NCI-H1417 treated with DMSO at 0.1 percent for 48 hours (cell line): ENCODE measurements around the gene BPTF.
"Not testable (repeated sequence)": the region's sequence is repeated elsewhere in the genome, so short reads cannot be mapped to it uniquely, and the experiment has no call there.

Experiments
- DNase-seq: peaks from one replicate; lab custom pipeline; 2025; lab: John Stamatoyannopoulos, UW

Gene BPTF

GRCh38 chr17:67834634-67835033, 9.3 kb downstream of the BPTF start:
- no peak for DNase-seq

- no peak for DNase-seq
Observed at GRCh38 chr17:67836205-67836987, 11.1 kb downstream of the BPTF start.

GRCh38 chr17:67837965-67838364, 12.7 kb downstream of the BPTF start:
- no peak for DNase-seq

- DNase-seq, result no peak
Observed at GRCh38 chr17:67838538-67838937, 13.2 kb downstream of the BPTF start.

GRCh38 chr17:67841992-67842391, 16.7 kb downstream of the BPTF start:
- no peak for DNase-seq

- no peak for DNase-seq
Observed at GRCh38 chr17:67842648-67843047, 17.3 kb downstream of the BPTF start.

- no peak for DNase-seq
Observed at GRCh38 chr17:67845374-67845773, 20.1 kb downstream of the BPTF start.

- not testable (repeated sequence) for DNase-seq
Observed at GRCh38 chr17:67848189-67848588, 22.9 kb downstream of the BPTF start.

- not testable (repeated sequence) for DNase-seq
Observed at GRCh38 chr17:67848846-67849245, 23.5 kb downstream of the BPTF start.

GRCh38 chr17:67850991-67851631, 25.8 kb downstream of the BPTF start:
- no peak for DNase-seq

- DNase-seq, result no peak
Observed at GRCh38 chr17:67853703-67854102, 28.4 kb downstream of the BPTF start.

GRCh38 chr17:67854378-67854777, 29.1 kb downstream of the BPTF start:
- no peak for DNase-seq

GRCh38 chr17:67855504-67856324, 30.4 kb downstream of the BPTF start:
- no peak for DNase-seq

GRCh38 chr17:67856402-67856801, 31.1 kb downstream of the BPTF start:
- DNase-seq, result not testable (repeated sequence)

- no peak for DNase-seq
Observed at GRCh38 chr17:67862614-67863217, 37.4 kb downstream of the BPTF start.

GRCh38 chr17:67863624-67864247, 38.4 kb downstream of the BPTF start:
- DNase-seq, result no peak

GRCh38 chr17:67865438-67865837, 40.1 kb downstream of the BPTF start:
- no peak for DNase-seq

GRCh38 chr17:67867591-67867990, 42.3 kb downstream of the BPTF start:
- DNase-seq, result no peak

- DNase-seq, result no peak
Observed at GRCh38 chr17:67868176-67868575, 42.9 kb downstream of the BPTF start.

- no peak for DNase-seq
Observed at GRCh38 chr17:67879662-67880061, 54.4 kb downstream of the BPTF start.

GRCh38 chr17:67881083-67881482, 55.8 kb downstream of the BPTF start:
- no peak for DNase-seq

GRCh38 chr17:67884741-67885140, 59.4 kb downstream of the BPTF start:
- DNase-seq, result no peak
